HEK293T (cell line): Measurements from ENCODE around the gene ACHE.

ENCODE experiments used
- BHLHE40 ChIP-seq: fragments of 450-650 bp; IDR thresholded peaks from 2 replicates; pipeline ENCODE4 v1.6.1; 2016; ENCODE audit warnings: mild to moderate bottlenecking, moderate library complexity, borderline replicate concordance
- CTBP1 ChIP-seq: fragments of 450-650 bp; IDR thresholded peaks from 2 replicates; pipeline ENCODE4 v1.6.1; 2016; ENCODE audit warnings: borderline replicate concordance
- ELF4 ChIP-seq: fragments of 450-650 bp; IDR thresholded peaks from 2 replicates; pipeline ENCODE4 v1.6.1; 2017; ENCODE audit warnings: antibody characterized with exemption
- FOXA1 ChIP-seq: fragments of 450-650 bp; IDR thresholded peaks from 2 replicates; pipeline ENCODE4 v1.6.1; 2016; ENCODE audit warnings: mild to moderate bottlenecking
- FOXK2 ChIP-seq: fragments of 450-650 bp; IDR thresholded peaks from 2 replicates; pipeline ENCODE4 v1.6.1; 2016; ENCODE audit warnings: mild to moderate bottlenecking
- FOXM1 ChIP-seq: fragments of 450-650 bp; IDR thresholded peaks from 2 replicates; pipeline ENCODE4 v1.6.1; 2017; ENCODE audit warnings: mild to moderate bottlenecking, borderline replicate concordance
- HDGF ChIP-seq: fragments of 450-650 bp; IDR thresholded peaks from 2 replicates; pipeline ENCODE4 v1.6.1; 2017; ENCODE audit warnings: antibody characterized with exemption, borderline replicate concordance
- LEF1 ChIP-seq: fragments of 450-650 bp; IDR thresholded peaks from 2 replicates; pipeline ENCODE4 v1.6.1; 2017; ENCODE audit warnings: mild to moderate bottlenecking, borderline replicate concordance
- NFRKB ChIP-seq: fragments of 450-650 bp; IDR thresholded peaks from 2 replicates; pipeline ENCODE4 v1.6.1; 2016; ENCODE audit warnings: mild to moderate bottlenecking, moderate library complexity
- SP1 ChIP-seq: fragments of 450-650 bp; IDR thresholded peaks from 2 replicates; pipeline ENCODE4 v1.6.1; 2017
- TARDBP ChIP-seq: fragments of 450-650 bp; IDR thresholded peaks from 2 replicates; pipeline ENCODE4 v1.6.1; 2016
- ZNF384 ChIP-seq: fragments of 450-650 bp; IDR thresholded peaks from 2 replicates; pipeline ENCODE4 v1.6.1; 2016
- TF ChIP-seq, protein P1 (sequence below): fragments of 450-650 bp; IDR thresholded peaks from 2 replicates; pipeline ENCODE4 v1.6.1; 2016

- TF ChIP-seq ELF4: no peak
- no peak for TF ChIP-seq CTBP1
- TF ChIP-seq FOXM1: no peak
- TF ChIP-seq LEF1: no peak
- no peak for TF ChIP-seq BHLHE40
- TF ChIP-seq HDGF: no peak
- TF ChIP-seq, protein P1, sequence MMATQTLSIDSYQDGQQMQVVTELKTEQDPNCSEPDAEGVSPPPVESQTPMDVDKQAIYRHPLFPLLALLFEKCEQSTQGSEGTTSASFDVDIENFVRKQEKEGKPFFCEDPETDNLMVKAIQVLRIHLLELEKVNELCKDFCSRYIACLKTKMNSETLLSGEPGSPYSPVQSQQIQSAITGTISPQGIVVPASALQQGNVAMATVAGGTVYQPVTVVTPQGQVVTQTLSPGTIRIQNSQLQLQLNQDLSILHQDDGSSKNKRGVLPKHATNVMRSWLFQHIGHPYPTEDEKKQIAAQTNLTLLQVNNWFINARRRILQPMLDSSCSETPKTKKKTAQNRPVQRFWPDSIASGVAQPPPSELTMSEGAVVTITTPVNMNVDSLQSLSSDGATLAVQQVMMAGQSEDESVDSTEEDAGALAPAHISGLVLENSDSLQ: no peak
- TF ChIP-seq FOXK2: no peak
- no peak for TF ChIP-seq SP1
- no peak for TF ChIP-seq NFRKB
- TF ChIP-seq TARDBP: no peak
- no peak for TF ChIP-seq FOXA1
- no peak for TF ChIP-seq ZNF384
Observed at GRCh38 chr7:100914208-100914878, 18.7 kb upstream of the ACHE start.
